Stimulated activated CD8-positive, alpha-beta memory T cell treated with anti-CD3 and anti-CD28 coated beads, Interleukin-15, amount 100 ng/mL, for 48 hours (primary cell): ENCODE measurements around the gene ANGPTL5.
"Not testable (repeated sequence)": the region's sequence is repeated elsewhere in the genome, so short reads cannot be mapped to it uniquely, and the experiment has no call there.

Experiments used
- DNase-seq, 2 donors: peaks; one replicate each; pipeline ENCODE4 v3.0.0-alpha.2; 2020; ENCODE audit warnings: low read depth in 2 of 2

The ANGPTL5 gene

GRCh38 chr11:101916422-101916821 lies at the start of gene ANGPTL5:
Gene ANGPTL5, minus strand, starts transcription at chr11:101916522. Its CDS starts 8,613 bp downstream, at chr11:101907909.
- no peak for DNase-seq

GRCh38 chr11:101964200-101964599 lies 47.9 kb upstream of the ANGPTL5 start:
- not testable (repeated sequence) for DNase-seq

DNA sequence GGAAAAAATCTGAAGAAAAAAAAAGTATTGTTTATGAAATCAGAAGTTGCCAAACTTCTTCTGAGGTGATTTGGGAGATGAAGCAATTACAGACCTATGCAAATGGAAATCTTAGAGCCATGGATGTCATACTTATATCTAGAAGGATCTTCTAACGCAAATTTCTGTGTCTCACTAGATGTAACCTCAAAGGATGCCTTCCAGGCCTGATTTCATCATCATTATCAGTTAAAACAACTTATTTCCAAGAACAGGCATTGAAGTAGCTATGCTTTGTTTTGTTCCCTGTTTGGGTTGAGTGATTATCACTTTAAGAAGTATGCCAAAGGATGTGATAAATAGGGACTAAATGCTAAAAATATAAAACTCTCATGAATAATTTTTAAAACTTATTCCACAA lies 43.9 kb upstream of the ANGPTL5 start:
- DNase-seq, result no peak

DNA sequence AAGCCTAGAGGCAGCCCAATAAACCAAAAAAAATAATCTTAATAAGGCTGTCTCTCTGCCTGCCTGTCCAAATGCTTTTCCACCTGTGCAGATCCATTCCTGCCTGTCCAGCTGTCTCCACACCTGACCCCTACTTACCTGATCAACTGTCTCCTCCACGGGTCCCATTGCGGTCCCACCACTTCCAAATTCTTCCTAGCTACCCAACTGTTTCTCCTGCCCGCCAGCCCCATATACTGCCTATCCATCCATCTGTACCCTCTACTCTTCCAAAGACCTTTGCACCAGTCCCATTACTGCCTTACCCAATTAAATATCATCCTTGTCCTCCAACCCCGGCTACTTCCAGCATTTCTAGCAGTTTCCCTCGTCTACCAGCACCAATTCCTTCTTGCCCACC lies 39.4 kb upstream of the ANGPTL5 start:
- DNase-seq, result no peak

GRCh38 chr11:101955278-101955677 lies 39.0 kb upstream of the ANGPTL5 start:
- DNase-seq, result no peak

- no peak for DNase-seq
Measured at GRCh38 chr11:101949680-101950220, 33.4 kb upstream of the ANGPTL5 start.

- DNase-seq, result no peak
Measured at GRCh38 chr11:101945448-101945847, 29.1 kb upstream of the ANGPTL5 start.

DNA sequence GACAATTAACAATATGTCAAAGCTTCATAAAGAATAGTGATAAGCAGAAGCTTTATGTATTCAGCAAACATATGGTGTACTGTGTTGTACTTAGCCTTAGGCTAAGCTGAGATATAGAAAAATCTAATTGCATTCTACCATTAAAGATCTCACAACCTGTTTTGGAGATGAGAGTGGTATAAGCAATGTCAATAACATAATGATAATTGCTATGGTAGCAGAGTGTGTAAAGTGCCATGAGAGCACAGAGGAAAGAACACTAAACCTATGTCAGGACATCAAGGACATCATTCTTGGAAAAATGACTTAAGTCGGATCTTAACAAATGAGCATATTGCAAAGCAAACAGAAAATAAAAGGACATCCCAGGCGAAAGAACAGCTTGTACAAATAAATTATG lies 28.6 kb upstream of the ANGPTL5 start:
- DNase-seq, result no peak

GRCh38 chr11:101940901-101941520 lies 24.7 kb upstream of the ANGPTL5 start:
- no peak for DNase-seq

DNA sequence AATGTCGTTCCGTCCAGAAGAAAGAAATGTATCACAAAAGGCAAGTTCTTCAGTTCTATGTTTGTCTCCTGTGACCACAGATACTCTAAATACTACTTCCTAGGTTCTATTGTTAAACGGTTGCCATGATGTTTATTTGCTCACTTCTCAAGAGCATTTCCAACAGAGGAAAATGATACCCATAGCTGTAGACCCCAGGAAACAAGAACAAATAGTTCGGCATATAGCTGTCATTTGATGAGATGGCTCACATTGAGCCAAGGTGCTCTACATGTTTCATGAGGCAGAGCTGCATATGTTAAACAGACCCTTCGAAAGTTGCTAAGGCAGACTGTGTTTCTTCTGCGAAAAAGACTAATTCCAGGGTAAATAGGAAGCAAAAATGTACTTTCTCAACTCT lies 15.4 kb upstream of the ANGPTL5 start:
- no peak for DNase-seq

DNA sequence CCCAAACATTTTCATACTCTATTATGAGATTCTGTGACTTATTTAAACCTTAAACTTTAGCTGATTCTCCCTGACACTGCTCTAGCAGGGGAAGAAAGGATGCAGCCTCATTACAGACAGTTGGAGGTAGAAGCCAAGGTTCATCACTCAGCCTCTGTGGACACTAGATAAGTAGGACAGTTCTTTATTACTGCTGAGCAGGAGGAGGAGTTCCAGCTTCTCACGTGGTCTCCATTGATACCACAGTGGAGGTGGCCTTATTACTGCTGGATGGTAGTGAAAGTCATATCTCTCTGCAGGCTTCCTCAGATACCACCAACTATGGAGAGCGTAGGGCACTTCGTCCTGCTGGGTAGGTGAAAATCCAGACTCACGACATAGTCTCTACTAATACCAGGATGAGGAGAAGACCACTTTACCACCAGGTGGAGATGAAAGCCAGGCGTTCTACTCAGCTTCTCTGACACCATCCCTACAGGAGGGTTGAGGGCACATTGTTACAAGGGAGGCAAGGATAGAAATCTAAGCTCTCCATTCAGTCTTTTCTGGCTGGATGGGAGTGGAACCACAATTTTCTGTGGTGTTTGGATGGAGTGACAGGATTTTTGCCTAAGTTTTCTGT lies 13.1 kb upstream of the ANGPTL5 start:
- no peak for DNase-seq

GRCh38 chr11:101923554-101923953 lies 7.2 kb upstream of the ANGPTL5 start:
- DNase-seq, result no peak

DNA sequence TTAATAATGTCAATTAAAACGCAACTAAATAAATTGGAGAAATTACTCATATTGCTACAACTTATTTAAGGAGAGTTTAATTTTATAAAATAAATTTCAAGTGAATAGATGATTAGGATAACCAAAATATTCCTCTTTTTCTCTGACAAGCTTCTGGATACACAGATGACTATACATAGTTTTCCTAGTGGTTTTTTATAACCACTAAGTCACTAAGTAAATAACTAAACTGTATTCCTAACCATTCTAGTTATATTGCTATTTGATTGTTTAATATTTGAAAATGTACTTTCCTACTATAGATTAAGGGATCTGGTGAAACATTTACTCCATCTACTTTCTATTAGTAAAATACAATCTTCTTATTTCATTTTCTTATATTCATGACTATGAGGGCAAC lies 4.7 kb upstream of the ANGPTL5 start:
- no peak for DNase-seq

DNA sequence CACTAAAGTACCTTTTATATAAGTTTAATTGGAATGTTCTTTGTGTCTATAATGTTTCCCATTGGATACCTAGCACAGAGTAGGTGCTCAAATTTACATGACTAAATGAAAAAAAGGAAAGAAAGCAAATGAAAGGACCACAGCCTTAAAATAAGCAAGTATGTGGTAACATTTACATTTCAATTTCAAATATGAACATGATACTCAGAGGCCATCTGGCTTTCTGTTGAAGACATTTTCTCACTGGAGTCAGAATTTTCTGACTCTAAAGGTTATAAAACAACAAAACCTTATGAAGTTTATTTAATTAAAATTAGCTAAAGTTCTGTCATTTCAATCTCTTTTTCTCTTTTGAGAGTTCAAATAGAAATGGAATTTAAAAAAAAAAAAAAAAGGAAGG lies 904 bp upstream of the ANGPTL5 start:
- no peak for DNase-seq

- DNase-seq, result no peak
Measured at GRCh38 chr11:101915791-101916291, 481 bp downstream of the ANGPTL5 start.

DNA sequence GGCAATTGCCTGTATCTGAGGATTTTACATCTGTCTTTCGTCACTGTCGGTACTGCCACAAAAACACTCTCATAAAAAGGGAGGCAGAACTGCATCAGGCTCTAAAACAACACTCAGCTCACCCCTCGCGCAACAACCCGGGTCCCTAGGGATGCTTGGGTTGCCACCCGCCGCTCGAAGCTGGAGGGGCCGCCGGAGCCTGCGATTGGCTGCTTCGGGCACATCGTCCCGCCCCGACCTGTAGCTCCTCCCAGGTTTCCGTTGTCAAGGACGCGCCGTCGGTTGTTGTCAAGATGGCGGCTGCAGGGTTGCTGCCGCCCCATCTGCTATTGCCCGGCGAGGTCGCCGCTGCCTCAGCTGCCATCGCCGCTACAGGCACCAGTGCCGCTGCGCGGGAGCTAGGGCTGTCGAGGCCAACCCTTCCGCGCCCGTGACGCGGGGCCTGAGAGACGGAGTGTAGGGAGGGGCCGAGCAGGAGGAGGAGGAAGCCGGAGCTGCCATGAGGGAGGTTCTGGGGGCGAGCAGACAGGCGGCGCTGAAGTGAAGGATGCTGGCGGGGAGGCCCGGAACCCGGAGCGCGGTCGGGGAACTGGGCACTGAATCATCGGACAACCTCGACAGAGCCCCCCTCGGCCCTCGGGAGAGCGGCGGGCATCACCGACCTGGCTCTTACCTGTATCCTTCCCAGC lies 1.4 kb downstream of the ANGPTL5 start, which contains the start of gene CEP126:
TSS of gene CEP126 (plus strand) at position 273 of the 689 bp plus-strand sequence. CDS start at position 548, 275 bp downstream.
- peak; percentile 86 for DNase-seq

- no peak for DNase-seq
Measured at GRCh38 chr11:101914341-101914737, 2.0 kb downstream of the ANGPTL5 start.

DNA sequence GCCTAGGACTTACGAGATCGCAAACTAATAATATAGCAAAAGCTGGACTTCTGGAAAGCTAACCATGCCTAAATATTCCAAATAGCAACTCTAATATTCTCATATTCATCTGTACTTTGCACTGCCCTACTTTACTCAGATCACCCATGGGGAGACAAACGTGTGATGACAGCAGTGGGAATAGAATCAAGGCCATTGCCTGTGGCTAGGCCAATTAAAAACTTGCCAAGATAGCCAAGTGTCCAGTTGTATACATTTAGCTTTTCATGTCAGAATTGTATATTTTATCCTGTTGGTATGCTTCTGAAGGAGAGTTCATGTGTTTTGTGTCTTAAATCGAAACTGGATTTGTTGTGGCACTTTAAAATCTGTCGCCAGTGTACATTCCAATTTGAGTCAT lies 2.7 kb downstream of the ANGPTL5 start:
- DNase-seq, result no peak

- DNase-seq, result no peak
Measured at GRCh38 chr11:101912823-101913284, 3.5 kb downstream of the ANGPTL5 start.

DNA sequence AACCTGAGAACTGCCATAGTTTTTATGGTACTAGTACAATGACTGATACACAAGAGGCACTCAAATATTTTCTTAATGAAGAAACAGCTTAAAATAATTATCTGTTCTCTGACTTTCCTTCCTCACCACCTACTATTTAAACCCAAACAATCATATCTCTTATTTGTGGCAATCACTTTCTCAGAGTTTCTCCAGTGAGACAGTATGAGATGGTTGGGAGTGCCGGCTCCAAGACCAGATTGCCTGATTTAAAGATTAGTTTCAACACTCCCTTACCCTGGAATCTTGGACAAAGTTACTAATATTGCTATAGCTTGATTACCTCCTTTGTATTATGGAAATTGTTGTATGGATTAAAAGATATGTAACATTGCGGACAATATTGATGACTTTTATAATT lies 7.2 kb downstream of the ANGPTL5 start:
- DNase-seq, result no peak

- DNase-seq, result no peak
Measured at GRCh38 chr11:101907815-101908214, 8.5 kb downstream of the ANGPTL5 start.

DNA sequence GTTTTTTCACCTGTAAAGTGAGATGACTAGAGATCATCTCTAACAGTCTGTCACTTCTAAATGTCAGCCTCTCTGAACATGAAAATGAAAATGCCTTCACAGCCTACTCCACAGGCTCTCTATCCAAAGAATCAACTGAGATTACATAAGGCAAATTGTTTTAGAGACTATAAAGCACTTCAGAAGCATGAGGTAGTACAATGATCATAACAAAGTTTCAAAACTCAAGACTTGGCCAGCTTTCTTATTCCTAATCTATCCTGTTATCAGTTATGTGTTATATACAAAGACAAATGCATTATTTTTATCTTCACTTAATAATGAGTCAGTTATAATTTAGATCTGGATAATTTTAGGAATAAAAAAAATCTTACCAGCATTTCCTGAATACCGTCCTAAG lies 21.8 kb downstream of the ANGPTL5 start:
- no peak for DNase-seq
